GM10266 (cell line): Measurements from ENCODE around the gene DARS1.
"Not testable (repeated sequence)": the region's sequence is repeated elsewhere in the genome, so short reads cannot be mapped to it uniquely, and the experiment has no call there.

Source experiments
- DNase-seq: peaks from one replicate; pipeline ENCODE4 v3.0.0; 2012; ENCODE audit errors: extremely low spot score
- TF ChIP-seq, protein P1 (sequence below): IDR thresholded peaks from 2 replicates; pipeline ENCODE4 v1.5.1; 2012; ENCODE audit warnings: mild to moderate bottlenecking, low read depth; ENCODE audit not compliant: control insufficient read depth, insufficient read depth; ENCODE audit errors: missing control alignments

DARS1 gene

DNA sequence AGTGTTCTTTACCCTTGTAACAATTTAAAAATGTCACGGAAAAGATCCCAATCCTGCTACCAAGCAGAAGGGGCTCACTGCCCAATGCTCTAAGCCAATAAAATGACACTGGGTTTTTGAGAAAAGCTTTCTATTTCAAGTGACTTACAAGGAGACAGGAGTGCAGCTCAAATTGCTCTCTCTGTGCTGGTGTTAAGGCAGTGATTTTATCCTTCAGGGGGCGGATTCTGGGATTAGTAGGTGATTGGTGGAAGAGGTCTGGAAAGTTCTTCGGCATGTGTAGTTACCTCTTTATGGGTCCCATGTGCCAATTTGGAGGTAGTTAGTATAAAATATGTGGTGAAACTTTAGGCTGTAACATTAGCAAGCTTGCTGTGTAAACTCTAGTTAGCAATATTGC, 81.8 kb downstream of the DARS1 start:
- TF ChIP-seq, protein P1, sequence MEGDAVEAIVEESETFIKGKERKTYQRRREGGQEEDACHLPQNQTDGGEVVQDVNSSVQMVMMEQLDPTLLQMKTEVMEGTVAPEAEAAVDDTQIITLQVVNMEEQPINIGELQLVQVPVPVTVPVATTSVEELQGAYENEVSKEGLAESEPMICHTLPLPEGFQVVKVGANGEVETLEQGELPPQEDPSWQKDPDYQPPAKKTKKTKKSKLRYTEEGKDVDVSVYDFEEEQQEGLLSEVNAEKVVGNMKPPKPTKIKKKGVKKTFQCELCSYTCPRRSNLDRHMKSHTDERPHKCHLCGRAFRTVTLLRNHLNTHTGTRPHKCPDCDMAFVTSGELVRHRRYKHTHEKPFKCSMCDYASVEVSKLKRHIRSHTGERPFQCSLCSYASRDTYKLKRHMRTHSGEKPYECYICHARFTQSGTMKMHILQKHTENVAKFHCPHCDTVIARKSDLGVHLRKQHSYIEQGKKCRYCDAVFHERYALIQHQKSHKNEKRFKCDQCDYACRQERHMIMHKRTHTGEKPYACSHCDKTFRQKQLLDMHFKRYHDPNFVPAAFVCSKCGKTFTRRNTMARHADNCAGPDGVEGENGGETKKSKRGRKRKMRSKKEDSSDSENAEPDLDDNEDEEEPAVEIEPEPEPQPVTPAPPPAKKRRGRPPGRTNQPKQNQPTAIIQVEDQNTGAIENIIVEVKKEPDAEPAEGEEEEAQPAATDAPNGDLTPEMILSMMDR = no peak
- DNase-seq = no peak

DNA sequence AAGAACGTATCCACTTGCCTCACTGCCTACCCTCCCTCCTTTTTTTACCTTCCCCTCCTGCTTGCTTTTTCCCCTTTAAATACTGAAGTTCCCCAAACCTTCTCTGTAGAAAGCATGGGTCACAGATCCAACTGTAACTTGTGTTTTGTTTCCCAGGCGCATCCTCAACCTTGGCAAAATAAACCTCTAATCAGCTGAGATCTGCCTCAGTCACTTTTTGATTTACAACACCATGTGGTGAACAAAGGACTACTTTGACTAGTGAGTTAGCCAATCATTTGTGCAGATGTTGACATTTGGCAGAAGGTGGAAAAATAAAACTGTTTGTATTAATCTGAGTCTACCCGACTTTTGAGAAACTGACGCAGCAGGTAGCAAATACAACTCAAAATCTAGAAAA, 85.9 kb downstream of the DARS1 start:
- TF ChIP-seq, protein P1 = no peak

GRCh38 chr2:135898234-135898786, 87.1 kb downstream of the DARS1 start:
- no peak for DNase-seq
- TF ChIP-seq, protein P1 = no peak

More for the DNA sequence above, 85.9 kb downstream of the DARS1 start:
- DNase-seq = no peak

- TF ChIP-seq, protein P1 = no peak
- no peak for DNase-seq
Measured at GRCh38 chr2:135894930-135895329, 90.5 kb downstream of the DARS1 start.

- no peak for DNase-seq
- TF ChIP-seq, protein P1 = no peak
Measured at GRCh38 chr2:135893374-135893794, 92.0 kb downstream of the DARS1 start.

GRCh38 chr2:135890835-135891234, 94.6 kb downstream of the DARS1 start:
- TF ChIP-seq, protein P1 = no peak
- DNase-seq = no peak

GRCh38 chr2:135890149-135890548, 95.3 kb downstream of the DARS1 start:
- DNase-seq = no peak
- TF ChIP-seq, protein P1 = no peak

DNA sequence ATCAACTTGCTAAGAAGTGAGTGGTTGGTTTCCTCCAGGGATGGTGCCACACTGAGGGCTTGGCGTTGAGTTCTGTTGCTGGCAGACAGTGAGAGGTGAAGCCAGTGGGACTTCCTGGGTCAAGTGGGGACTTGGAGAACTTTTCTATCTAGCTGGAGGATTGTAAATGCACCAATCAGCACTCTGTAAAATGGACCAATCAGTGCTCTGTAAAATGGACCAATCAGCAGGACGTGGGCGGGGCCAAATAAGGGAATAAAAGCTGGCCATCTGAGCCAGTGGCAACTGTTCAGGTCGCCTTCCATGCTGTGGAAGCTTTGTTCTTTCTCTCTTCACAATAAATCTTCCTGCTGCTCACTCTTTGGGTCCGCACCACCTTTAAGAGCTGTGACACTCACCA, 96.8 kb downstream of the DARS1 start:
- not testable (repeated sequence) for DNase-seq
